MCF 10A (cell line): ENCODE data around the gene MARCO. TPM values are rescaled to one million over a fixed set of nuclear protein-coding genes. Genes with fewer than 3 reads are reported as not detected.
A peak's percentile ranks its signal among the peaks of the same experiment; 100 is the strongest.

Experiments
- BruUV-seq: library from RNA; stranded (reverse); fragments of 400-500 nt; replicated peaks from 2 replicates; lab custom pipeline; 2021; lab: Mats Ljungman, UMichigan
- CTCF ChIA-PET: fragments of 300-600 bp; sonication (Branson Sonifier 250); formaldehyde crosslinking; extraction: SDS; loops from one replicate; lab custom pipeline; 2021; ENCODE audit warnings: antibody characterized with exemption, inconsistent platforms; lab: Yijun Ruan, JAX
- POLR2A ChIA-PET: fragments of 300-600, 350-650 bp; sonication (Branson Sonifier 250); formaldehyde crosslinking; extraction: SDS; loops from one replicate; lab custom pipeline; 2020; ENCODE audit warnings: antibody characterized with exemption, inconsistent platforms; lab: Yijun Ruan, JAX
- DNase-seq: peaks from one replicate; pipeline ENCODE4 v3.0.0-alpha.2; 2018; ENCODE audit not compliant: unreplicated experiment
- H3K27ac Mint-ChIP-seq: one replicate; pipeline ENCODE4 v1.8.0; 2022; ENCODE audit warnings: mild to moderate bottlenecking, low read depth, mixed read lengths; ENCODE audit not compliant: unreplicated experiment
- H3K27me3 Mint-ChIP-seq: one replicate; pipeline ENCODE4 v1.8.0; 2022; ENCODE audit warnings: mixed read lengths; ENCODE audit not compliant: insufficient read depth, unreplicated experiment
- H3K36me3 Mint-ChIP-seq: one replicate; pipeline ENCODE4 v1.8.0; 2022; ENCODE audit warnings: mild to moderate bottlenecking, moderate library complexity, mixed read lengths; ENCODE audit not compliant: insufficient read depth, unreplicated experiment
- H3K4me1 Mint-ChIP-seq: one replicate; pipeline ENCODE4 v1.8.0; 2022; ENCODE audit warnings: mixed read lengths; ENCODE audit not compliant: insufficient read depth, unreplicated experiment
- H3K4me3 Mint-ChIP-seq: one replicate; pipeline ENCODE4 v1.8.0; 2022; ENCODE audit warnings: mild to moderate bottlenecking, moderate library complexity, mixed read lengths; ENCODE audit not compliant: unreplicated experiment
- H3K9me3 Mint-ChIP-seq: one replicate; pipeline ENCODE4 v1.8.0; 2022; ENCODE audit warnings: mixed read lengths; ENCODE audit not compliant: unreplicated experiment
- intact Hi-C: fragments of 100-400 bp; cut with micrococcal nuclease; formaldehyde crosslinking; loops from 2 replicates; pipeline ENCODE4 v1.14.1; 2022
- total RNA-seq: library from RNA; stranded (reverse); gene quantifications from 2 replicates; pipeline ENCODE4 v1.2.3, GENCODE V29; 2022
- TF ChIP-seq, protein P1 (sequence below): fragments of 200-600 bp; IDR thresholded peaks from one replicate; pipeline ENCODE4 v1.8.0; 2022; ENCODE audit warnings: antibody characterized with exemption, mild to moderate bottlenecking; ENCODE audit not compliant: unreplicated experiment

The MARCO gene
- total RNA-seq, 1 experiment from 2014 or later = 1.5 TPM

- ChIA-PET POLR2A (interaction anchor here (0.6 to 1.0 kb wide), 2 partner anchors 10 to 125 kb away, joined by 3 read pairs; no protein-coding TSS in a partner anchor), CTCF (interaction anchor here (0.5 to 2.9 kb wide), 5 partner anchors 10 to 316 kb away, joined by 3 to 14 read pairs (median 4); no protein-coding TSS in a partner anchor)
- DNase-seq = no peak
- Mint-ChIP-seq H3K9me3 (no peaks in the 10 kb centered on the region), H3K27me3 (no peaks in the 10 kb centered on the region), H3K4me3 (no peak overlapping the region), H3K27ac (peak overlapping the region; percentile 83), H3K4me1 (peaks cover 9% of the 10 kb centered on the region), H3K36me3 (peaks cover 5% of the 10 kb centered on the region)
- intact Hi-C loops = loop anchor here (10.0 kb wide), 1 partner anchor 92 kb away; no protein-coding TSS in a partner anchor
- TF ChIP-seq, protein P1, sequence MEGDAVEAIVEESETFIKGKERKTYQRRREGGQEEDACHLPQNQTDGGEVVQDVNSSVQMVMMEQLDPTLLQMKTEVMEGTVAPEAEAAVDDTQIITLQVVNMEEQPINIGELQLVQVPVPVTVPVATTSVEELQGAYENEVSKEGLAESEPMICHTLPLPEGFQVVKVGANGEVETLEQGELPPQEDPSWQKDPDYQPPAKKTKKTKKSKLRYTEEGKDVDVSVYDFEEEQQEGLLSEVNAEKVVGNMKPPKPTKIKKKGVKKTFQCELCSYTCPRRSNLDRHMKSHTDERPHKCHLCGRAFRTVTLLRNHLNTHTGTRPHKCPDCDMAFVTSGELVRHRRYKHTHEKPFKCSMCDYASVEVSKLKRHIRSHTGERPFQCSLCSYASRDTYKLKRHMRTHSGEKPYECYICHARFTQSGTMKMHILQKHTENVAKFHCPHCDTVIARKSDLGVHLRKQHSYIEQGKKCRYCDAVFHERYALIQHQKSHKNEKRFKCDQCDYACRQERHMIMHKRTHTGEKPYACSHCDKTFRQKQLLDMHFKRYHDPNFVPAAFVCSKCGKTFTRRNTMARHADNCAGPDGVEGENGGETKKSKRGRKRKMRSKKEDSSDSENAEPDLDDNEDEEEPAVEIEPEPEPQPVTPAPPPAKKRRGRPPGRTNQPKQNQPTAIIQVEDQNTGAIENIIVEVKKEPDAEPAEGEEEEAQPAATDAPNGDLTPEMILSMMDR = no peak
- no TSS peak for BruUV-seq
These were observed 28.7 kb upstream of the MARCO start for GRCh38 chr2:118913131-118913802.

DNA sequence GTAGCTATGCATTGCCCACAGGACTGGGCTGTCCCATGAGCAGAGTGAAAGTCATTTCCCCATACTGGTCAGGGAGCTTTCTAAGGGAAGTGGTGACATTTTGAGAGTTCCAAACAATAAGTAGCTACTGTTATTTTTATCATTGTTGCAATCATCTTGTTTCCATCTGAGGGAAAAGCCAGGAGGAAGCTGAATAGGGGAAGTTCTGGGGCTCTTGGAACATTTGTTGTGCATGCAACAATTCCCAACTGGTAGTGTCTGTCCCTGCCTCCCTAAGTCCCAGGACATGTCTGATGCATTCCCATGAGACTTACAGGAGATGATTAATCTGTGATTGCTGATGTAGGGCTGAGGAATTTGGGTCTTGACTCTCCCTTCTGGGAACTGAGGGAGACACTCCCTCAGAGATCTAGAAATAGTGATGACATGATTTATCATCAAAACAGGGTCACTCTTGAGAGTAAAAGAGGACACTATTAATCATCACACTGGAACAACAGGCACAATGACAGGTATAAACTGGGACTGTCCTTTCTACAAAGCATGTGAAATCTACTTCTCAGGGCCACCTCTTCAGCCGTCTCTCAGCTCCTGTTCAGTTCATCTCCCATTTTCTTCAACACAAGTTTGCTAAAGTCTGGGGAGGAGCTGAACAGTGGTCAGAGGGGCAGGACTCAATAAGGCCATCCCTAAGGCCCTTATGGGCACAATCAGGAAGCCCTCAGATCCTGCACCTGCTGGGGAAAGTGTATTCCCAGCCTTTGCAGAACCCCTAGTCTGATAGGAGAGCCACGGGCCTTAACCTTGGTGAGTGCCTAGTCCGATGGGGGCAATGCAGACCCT is 28.0 kb upstream of the MARCO start:
- intact Hi-C loops = loop anchor here (1.0 to 10.0 kb wide), 2 partner anchors 60 to 91 kb away; no protein-coding TSS in a partner anchor

GRCh38 chr2:118914721-118915453 is 27.1 kb upstream of the MARCO start:
- H3K9me3 Mint-ChIP-seq = no peaks in the 10 kb centered on the region
- peaks cover 9% of the 10 kb centered on the region for H3K4me1 Mint-ChIP-seq
- DNase-seq = no peak
- ChIA-PET POLR2A (interaction anchor here (0.5 to 0.9 kb wide), 3 partner anchors 37 to 853 kb away, joined by 3 read pairs; no protein-coding TSS in a partner anchor), CTCF (interaction anchor here (0.8 to 2.9 kb wide), 4 partner anchors 21 to 56 kb away, joined by 3 to 14 read pairs (median 4); no protein-coding TSS in a partner anchor)
- TF ChIP-seq, protein P1 = no peak
- H3K36me3 Mint-ChIP-seq = peaks cover 5% of the 10 kb centered on the region
- intact Hi-C loops = loop anchor here (1.0 to 10.0 kb wide), 2 partner anchors 59 to 90 kb away; no protein-coding TSS in a partner anchor
- no peak overlapping the region for H3K4me3 Mint-ChIP-seq
- no TSS peak for BruUV-seq
- no peaks in the 10 kb centered on the region for H3K27me3 Mint-ChIP-seq
- no peak overlapping the region for H3K27ac Mint-ChIP-seq

More for the DNA sequence above, 28.0 kb upstream of the MARCO start:
- Mint-ChIP-seq H3K27ac (peak overlapping the region; percentile 83), H3K27me3 (no peaks in the 10 kb centered on the region), H3K9me3 (no peaks in the 10 kb centered on the region), H3K36me3 (peaks cover 5% of the 10 kb centered on the region), H3K4me1 (peaks cover 9% of the 10 kb centered on the region), H3K4me3 (no peak overlapping the region)
- TF ChIP-seq, protein P1 = no peak
- DNase-seq = peak; percentile 61
- CTCF ChIA-PET = interaction anchor here (0.6 to 2.9 kb wide), 6 partner anchors 10 to 315 kb away, joined by 3 to 14 read pairs (median 4); no protein-coding TSS in a partner anchor
- POLR2A ChIA-PET = interaction anchor here (0.5 to 1.0 kb wide), 5 partner anchors 11 to 854 kb away, joined by 3 read pairs; no protein-coding TSS in a partner anchor
- no TSS peak for BruUV-seq
